HG03575 (cell line): ENCODE measurements around the gene PCID2.

Source experiments
- ATAC-seq: cut with Tn5 transposase; IDR thresholded peaks from one replicate; pipeline ENCODE4 v1.9.1; 2021; ENCODE audit not compliant: unreplicated experiment, insufficient number of reproducible peaks, low FRiP score; ENCODE audit errors: extremely low read depth

Gene PCID2

GRCh38 chr13:113195360-113195759, 13.1 kb downstream of the PCID2 start:
- ATAC-seq = no peak

GRCh38 chr13:113192902-113193301, 15.6 kb downstream of the PCID2 start:
- no peak for ATAC-seq

- no peak for ATAC-seq
Measured at GRCh38 chr13:113192279-113192678, 16.2 kb downstream of the PCID2 start.

- no peak for ATAC-seq
Measured at GRCh38 chr13:113190181-113190580, 18.3 kb downstream of the PCID2 start.

GRCh38 chr13:113187883-113188665, 20.4 kb downstream of the PCID2 start:
- ATAC-seq = no peak

GRCh38 chr13:113187263-113187669, 21.2 kb downstream of the PCID2 start:
- no peak for ATAC-seq

GRCh38 chr13:113186061-113186900, 22.2 kb downstream of the PCID2 start:
- ATAC-seq = peak; percentile 68

GRCh38 chr13:113184568-113185440, 23.7 kb downstream of the PCID2 start:
- no peak for ATAC-seq

- no peak for ATAC-seq
Measured at GRCh38 chr13:113183450-113184129, 24.9 kb downstream of the PCID2 start.

GRCh38 chr13:113182046-113182445, 26.4 kb downstream of the PCID2 start:
- no peak for ATAC-seq

- ATAC-seq = no peak
Measured at GRCh38 chr13:113179374-113180230, 28.9 kb downstream of the PCID2 start.

GRCh38 chr13:113178896-113179167, 29.6 kb downstream of the PCID2 start:
- ATAC-seq = no peak

- no peak for ATAC-seq
Measured at GRCh38 chr13:113178070-113178895, 30.2 kb downstream of the PCID2 start.

GRCh38 chr13:113176822-113177221, 31.6 kb downstream of the PCID2 start:
- no peak for ATAC-seq

GRCh38 chr13:113176280-113176679, 32.2 kb downstream of the PCID2 start:
- no peak for ATAC-seq

GRCh38 chr13:113172419-113172926, 36.0 kb downstream of the PCID2 start:
- no peak for ATAC-seq
